Thyroid gland (tissue), 4 donors: Measurements from ENCODE around the gene MBD3. TPM values are rescaled to one million over a fixed set of nuclear protein-coding genes. Genes with fewer than 3 reads are reported as not detected.

ENCODE experiments used
- DNase-seq, 2 donors: peaks; one replicate each; pipeline ENCODE4 v3.0.0-alpha.2; 2019
- H3K27ac ChIP-seq, 3 donors: fragments of 200-600 bp; sonication (generic); 1 replicate in 2 of 3; 2 replicates in 1 of 3; pipeline ENCODE4 v1.5.1; 2016 to 2019; ENCODE audit warnings: mild to moderate bottlenecking in 1 of 3, moderate library complexity in 1 of 3
- H3K27me3 ChIP-seq: fragments of 200-600 bp; sonication (generic); one replicate; pipeline ENCODE4 v1.5.1; 2019
- H3K36me3 ChIP-seq, 2 donors: fragments of 200-600 bp; sonication (generic); one replicate each; pipeline ENCODE4 v1.5.1; 2016 to 2019
- H3K4me1 ChIP-seq, 2 donors: fragments of 200-600 bp; sonication (generic); one replicate each; pipeline ENCODE4 v1.5.1; 2017 to 2019
- H3K4me3 ChIP-seq, 3 donors: fragments of 200-600 bp; sonication (generic); replicated peaks in 1 of 3; 1 replicate in 2 of 3; 2 replicates in 1 of 3; pipeline ENCODE4 v1.5.1; 2016; ENCODE audit warnings: mild to moderate bottlenecking in 1 of 3
- H3K9me3 ChIP-seq: fragments of 200-600 bp; sonication (generic); one replicate; pipeline ENCODE4 v1.5.1; 2017
- CTCF ChIP-seq, 6 experiments: fragments of 200-600 bp in 3 of 6; fragments of 450-650 bp in 3 of 6; sonication (generic) in 3 of 6; IDR thresholded peaks; one replicate each; pipeline ENCODE4 v1.5.1; 2016 to 2019; ENCODE audit warnings: antibody characterized with exemption in 6 of 6, mild to moderate bottlenecking in 2 of 6, inconsistent platforms in 1 of 6, moderate library complexity in 1 of 6
- POLR2A ChIP-seq, 2 donors: fragments of 450-650 bp; IDR thresholded peaks; one replicate each; pipeline ENCODE4 v1.6.1; 2017; ENCODE audit warnings: antibody characterized with exemption in 2 of 2, mild to moderate bottlenecking in 2 of 2, moderate library complexity in 1 of 2
- WGBS, 2 donors: methylation state at CpG; one replicate each; pipeline ENCODE4 v1.1.5; 2017; 5-methylcytosine and 5-hydroxymethylcytosine counted together
- intact Hi-C: fragments of 100-400 bp; cut with DNase I; formaldehyde crosslinking; loops from one replicate; pipeline ENCODE4 v1.15.1; 2023
- total RNA-seq, 4 donors: library from RNA; depleted of rRNA; stranded (reverse); fragments of >200 nt; gene quantifications; one replicate each; pipeline ENCODE4 v1.2.3, GENCODE V29; 2016

MBD3 gene
- total RNA-seq, 4 donors from 2014 or later = 58.2 to 149 (median 115) TPM

- H3K27me3 ChIP-seq = no peaks in the 10 kb centered on the region
- TF ChIP-seq CTCF (IDR thresholded peaks at IDR 0.05) (no peak), POLR2A (IDR thresholded peaks at IDR 0.05) (peak; percentile 47 to 79)
- intact Hi-C loops = no loop called here
These were observed 476 bp downstream of the MBD3 start for GRCh38 chr19:1592024-1592754.

GRCh38 chr19:1591421-1592023 lies 1.1 kb downstream of the MBD3 start:
- H3K36me3 ChIP-seq = peaks cover 0 to 2% of the 10 kb centered on the region in 2 donors
- peaks cover 20 to 22% of the 10 kb centered on the region in 2 donors for H3K4me1 ChIP-seq
- TF ChIP-seq CTCF (IDR thresholded peaks at IDR 0.05) = no peak
- TF ChIP-seq POLR2A (IDR thresholded peaks at IDR 0.05) = no peak
- peak overlapping the region; percentile 14 to 83 (median 71) for H3K4me3 ChIP-seq
- intact Hi-C loops = no loop called here
- no peaks in the 10 kb centered on the region for H3K27me3 ChIP-seq
- peak overlapping the region in 2 of 3 donors; percentile 65 to 86 for H3K27ac ChIP-seq
- WGBS, 2 donors = 0 to 4% methylated on average over 25 to 31 of the region's 31 CpGs
- DNase-seq = peak; percentile 15 to 36
- H3K9me3 ChIP-seq = no peaks in the 10 kb centered on the region

More at GRCh38 chr19:1592024-1592754, 476 bp downstream of the MBD3 start:
- no peaks in the 10 kb centered on the region for H3K9me3 ChIP-seq
- peaks cover 20 to 22% of the 10 kb centered on the region in 2 donors for H3K4me1 ChIP-seq
- H3K27ac ChIP-seq = peak overlapping the region in 2 of 3 donors; percentile 79 to 86
- H3K4me3 ChIP-seq = peak overlapping the region; percentile 14 to 83 (median 71)
- H3K36me3 ChIP-seq = peaks cover under 1 to 8% of the 10 kb centered on the region in 2 donors
- peak; percentile 84 for DNase-seq
- 0 to 1% methylated on average over 7 to 17 of the region's 94 CpGs for WGBS, 2 donors

- Histone ChIP-seq H3K4me3 (peak overlapping the region in 1 of 3 donors; percentile 83), H3K4me1 (peaks cover 20 to 22% of the 10 kb centered on the region in 2 donors), H3K27me3 (no peaks in the 10 kb centered on the region), H3K27ac (no peak overlapping the region), H3K36me3 (no peaks in the 10 kb centered on the region), H3K9me3 (no peaks in the 10 kb centered on the region)
- no peak for DNase-seq
- 46% methylated on average over 10 of the region's 10 CpGs for WGBS, 2 donors
- intact Hi-C loops = no loop called here
- TF ChIP-seq CTCF (IDR thresholded peaks at IDR 0.05) (no peak), POLR2A (IDR thresholded peaks at IDR 0.05) (no peak)
These were observed 1.8 kb downstream of the MBD3 start for GRCh38 chr19:1590641-1591397.

- H3K27ac ChIP-seq = no peak overlapping the region
- intact Hi-C loops = no loop called here
These were observed 4.8 kb downstream of the MBD3 start for GRCh38 chr19:1587872-1588271.

More at GRCh38 chr19:1587872-1588271, 4.8 kb downstream of the MBD3 start:
- DNase-seq = no peak
- H3K4me1 ChIP-seq = peaks cover 15% of the 10 kb centered on the region in 2 donors
- 73 to 77% methylated on average over 9 of the region's 9 CpGs for WGBS, 2 donors
- no peaks in the 10 kb centered on the region for H3K9me3 ChIP-seq
- no peak for TF ChIP-seq CTCF (IDR thresholded peaks at IDR 0.05)
- no peaks in the 10 kb centered on the region for H3K27me3 ChIP-seq
- H3K36me3 ChIP-seq = peaks cover 7 to 17% of the 10 kb centered on the region in 2 donors
- H3K4me3 ChIP-seq = no peak overlapping the region
